H1 (cell line): ENCODE results near the gene ZAP70. TPM values are rescaled to one million over a fixed set of nuclear protein-coding genes. Genes with fewer than 3 reads are reported as not detected.

Experiments used
- CTCF ChIA-PET: fragments of 300-600 bp; sonication (Branson Sonifier 250); formaldehyde crosslinking; loops from one replicate; lab custom pipeline; 2021; ENCODE audit not compliant: partially characterized antibody; lab: Charles Lee
- POLR2A ChIA-PET: fragments of 300-600 bp; sonication (Branson Sonifier 250); formaldehyde crosslinking; loops from one replicate; lab custom pipeline; 2021; ENCODE audit warnings: inconsistent platforms; ENCODE audit not compliant: partially characterized antibody; lab: Charles Lee
- DNase-seq, 2 experiments: peaks; one replicate each; pipeline versions ENCODE4 v3.0.0 to v3.0.0-alpha.2; 2010 to 2022; ENCODE audit warnings: low spot score in 2 of 2, low read depth in 1 of 2, mixed read lengths in 1 of 2
- FAIRE-seq: peaks from 2 replicates; lab custom pipeline; 2011; peaks lifted over from hg19 to GRCh38; lab: Jason Lieb, UNC
- H2AFZ ChIP-seq: 2 replicates; pipeline ENCODE4 v1.8.1; 2012; ENCODE audit warnings: low read length, inconsistent platforms
- H2AK5ac ChIP-seq: 2 replicates; pipeline ENCODE4 v1.6.1; 2013; ENCODE audit warnings: low read depth, low read length
- H2BK120ac ChIP-seq: replicated peaks from 2 replicates; pipeline ENCODE3; 2013; ENCODE audit warnings: low read depth, low read length, inconsistent platforms
- H2BK12ac ChIP-seq: 2 replicates; pipeline ENCODE4 v1.6.1; 2013; ENCODE audit warnings: low read depth, low read length
- H2BK15ac ChIP-seq: 2 replicates; pipeline ENCODE4 v1.6.1; 2013; ENCODE audit warnings: low read length
- H2BK20ac ChIP-seq: 2 replicates; pipeline ENCODE4 v1.6.1; 2013; ENCODE audit warnings: low read length
- H2BK5ac ChIP-seq: 2 replicates; pipeline ENCODE4 v1.6.1; 2013; ENCODE audit warnings: low read depth, low read length
- H3K14ac ChIP-seq: 2 replicates; pipeline ENCODE4 v1.6.1; 2013; ENCODE audit warnings: inconsistent platforms; ENCODE audit not compliant: insufficient read length
- H3K18ac ChIP-seq: 2 replicates; pipeline ENCODE4 v1.6.1; 2013; ENCODE audit warnings: low read length; ENCODE audit errors: extremely low read depth
- H3K23ac ChIP-seq: 2 replicates; pipeline ENCODE4 v1.6.1; 2013; ENCODE audit warnings: inconsistent platforms; ENCODE audit not compliant: insufficient read length
- H3K23me2 ChIP-seq: 2 replicates; pipeline ENCODE4 v1.6.1; 2013; ENCODE audit warnings: low read depth, low read length
- H3K27ac ChIP-seq: 2 replicates; pipeline ENCODE4 v1.6.1; 2011; ENCODE audit warnings: low read depth, low read length, inconsistent platforms
- H3K27me3 ChIP-seq, 4 experiments: replicated peaks in 1 of 4; 1 replicate in 1 of 4; 2 replicates in 3 of 4; pipeline versions ENCODE4 v1.6.1 to v1.8.1; 2011 to 2013; ENCODE audit warnings: low read length in 3 of 4, mild to moderate bottlenecking in 3 of 4, inconsistent platforms in 2 of 4, mixed read lengths in 2 of 4, moderate library complexity in 1 of 4; ENCODE audit not compliant: control insufficient read depth in 3 of 4, insufficient read depth in 3 of 4; ENCODE audit errors: extremely low read depth in 1 of 4
- H3K36me3 ChIP-seq, 4 experiments: 2 replicates each; pipeline versions ENCODE4 v1.6.1 to v1.8.1; 2011 to 2013; ENCODE audit warnings: mild to moderate bottlenecking in 4 of 4, low read length in 3 of 4, moderate library complexity in 2 of 4, control low read depth in 1 of 4, inconsistent platforms in 1 of 4; ENCODE audit not compliant: insufficient read depth in 4 of 4, control insufficient read depth in 2 of 4
- H3K4ac ChIP-seq: replicated peaks from 2 replicates; pipeline ENCODE3; 2013; ENCODE audit warnings: low read length, low read depth, mixed read lengths, inconsistent platforms; ENCODE audit not compliant: insufficient read length
- H3K4me1 ChIP-seq, 4 experiments: replicated peaks in 1 of 4; 1 replicate in 1 of 4; 2 replicates in 3 of 4; pipeline versions ENCODE4 v1.6.1 to v1.8.1; 2011 to 2013; ENCODE audit warnings: low read length in 3 of 4, inconsistent platforms in 2 of 4, mixed read lengths in 1 of 4; ENCODE audit not compliant: insufficient read depth in 4 of 4, control insufficient read depth in 3 of 4
- H3K4me2 ChIP-seq, 2 experiments: 2 replicates each; pipeline versions ENCODE4 v1.6.1 to v1.8.1; 2011 to 2013; ENCODE audit warnings: low read depth in 2 of 2, low read length in 2 of 2, control low read depth in 1 of 2, inconsistent platforms in 1 of 2, mild to moderate bottlenecking in 1 of 2; ENCODE audit not compliant: insufficient read depth in 1 of 2
- H3K4me3 ChIP-seq, 4 experiments: fragments of 200-600, 300-600 bp in 1 of 4; sonication (generic), shearing (Covaris generic), sonication (Bioruptor Twin) in 1 of 4; 2 replicates each; pipeline versions ENCODE4 v1.5.1 to v1.8.1; 2011 to 2016; ENCODE audit warnings: low read length in 4 of 4, low read depth in 3 of 4, control low read depth in 2 of 4, inconsistent platforms in 2 of 4, mild to moderate bottlenecking in 2 of 4, mixed read lengths in 1 of 4, moderate library complexity in 1 of 4; ENCODE audit not compliant: insufficient read depth in 2 of 4; ENCODE audit errors: extremely low read depth in 1 of 4
- H3K56ac ChIP-seq: replicated peaks from 2 replicates; pipeline ENCODE3; 2013; ENCODE audit warnings: low read depth, mild to moderate bottlenecking, mixed read lengths, low read length, inconsistent platforms; ENCODE audit not compliant: insufficient read length
- H3K79me1 ChIP-seq: 2 replicates; pipeline ENCODE4 v1.6.1; 2013; ENCODE audit warnings: low read depth, low read length, control low read depth
- H3K79me2 ChIP-seq, 2 experiments: 2 replicates each; pipeline versions ENCODE4 v1.6.1 to v1.8.1; 2012 to 2013; ENCODE audit warnings: low read length in 2 of 2, mild to moderate bottlenecking in 2 of 2, inconsistent platforms in 1 of 2; ENCODE audit not compliant: insufficient read depth in 2 of 2, control insufficient read depth in 1 of 2
- H3K9ac ChIP-seq, 4 experiments: replicated peaks in 1 of 4; 1 replicate in 1 of 4; 2 replicates in 3 of 4; pipeline versions ENCODE4 v1.6.1 to v1.8.1; 2011 to 2013; ENCODE audit warnings: low read depth in 3 of 4, low read length in 3 of 4, control low read depth in 2 of 4, mild to moderate bottlenecking in 2 of 4, moderate library complexity in 2 of 4, inconsistent platforms in 1 of 4; ENCODE audit errors: extremely low read depth in 1 of 4
- H3K9me3 ChIP-seq, 2 experiments: 2 replicates each; pipeline versions ENCODE4 v1.6.1 to v1.8.1; 2012 to 2013; ENCODE audit warnings: mild to moderate bottlenecking in 2 of 2, moderate library complexity in 2 of 2, control low read depth in 1 of 2, inconsistent platforms in 1 of 2, low read depth in 1 of 2, low read length in 1 of 2, mixed read lengths in 1 of 2; ENCODE audit not compliant: insufficient read depth in 2 of 2
- H4K20me1 ChIP-seq, 2 experiments: replicated peaks in 1 of 2; 2 replicates each; pipeline versions ENCODE3 to v1.8.1; 2011 to 2013; ENCODE audit warnings: inconsistent platforms in 2 of 2, low read length in 2 of 2, mild to moderate bottlenecking in 1 of 2; ENCODE audit not compliant: insufficient read depth in 2 of 2, control insufficient read depth in 1 of 2
- H4K5ac ChIP-seq: 2 replicates; pipeline ENCODE4 v1.6.1; 2013; ENCODE audit warnings: low read length, low read depth, mixed read lengths, inconsistent platforms; ENCODE audit not compliant: insufficient read length
- H4K8ac ChIP-seq: 2 replicates; pipeline ENCODE4 v1.8.0; 2013; ENCODE audit warnings: mild to moderate bottlenecking, moderate library complexity, low read length, inconsistent platforms; ENCODE audit not compliant: insufficient read depth; ENCODE audit errors: extremely low read depth
- H4K91ac ChIP-seq: replicated peaks from 2 replicates; pipeline ENCODE3; 2013; ENCODE audit warnings: low read length, mixed read lengths, inconsistent platforms; ENCODE audit not compliant: insufficient read length
- JUN ChIP-seq: IDR thresholded peaks from 2 replicates; pipeline ENCODE4 v1.6.1; 2011; ENCODE audit warnings: low read depth, mild to moderate bottlenecking, improper control_type of control experiment, low read length
- NANOG ChIP-seq: IDR thresholded peaks from 2 replicates; pipeline ENCODE4 v1.6.1; 2011; ENCODE audit warnings: low read length, low read depth, mild to moderate bottlenecking, inconsistent platforms; ENCODE audit not compliant: insufficient read depth, poor library complexity, severe bottlenecking
- POLR2AphosphoS5 ChIP-seq: IDR thresholded peaks from 2 replicates; pipeline ENCODE4 v1.6.1; 2011; ENCODE audit warnings: low read depth, low read length
- POU5F1 ChIP-seq: IDR thresholded peaks from 2 replicates; pipeline ENCODE4 v1.6.1; 2011; ENCODE audit warnings: low read depth, mild to moderate bottlenecking, low read length, moderate library complexity
- RBBP5 ChIP-seq: IDR thresholded peaks from 2 replicates; pipeline ENCODE4 v1.7.1; 2012; ENCODE audit warnings: low read depth, mild to moderate bottlenecking, inconsistent platforms, low read length, moderate library complexity, borderline replicate concordance
- SP1 ChIP-seq: IDR thresholded peaks from 2 replicates; pipeline ENCODE4 v1.6.1; 2011; ENCODE audit warnings: low read depth, low read length
- USF2 ChIP-seq: IDR thresholded peaks from 2 replicates; pipeline ENCODE4 v1.6.1; 2011; ENCODE audit warnings: low read length, improper control_type of control experiment
- WGBS, 2 experiments: shearing (Covaris generic) in 1 of 2; methylation state at CpG; one replicate each; pipeline versions ENCODE4 v1.1.6 to v1.1.7; 2013 to 2015; ENCODE audit warnings: low lambda C conversion rate in 2 of 2, mixed read lengths in 2 of 2, inconsistent platforms in 1 of 2, low coverage in 1 of 2, missing lambda C conversion rate in 1 of 2; ENCODE audit not compliant: insufficient replicate concordance in 2 of 2, insufficient coverage in 1 of 2, insufficient read length in 1 of 2; ENCODE audit errors: extremely low coverage in 1 of 2, missing lambda C conversion rate in 1 of 2; 5-methylcytosine and 5-hydroxymethylcytosine counted together
- polyA plus RNA-seq, 7 experiments: library from polyadenylated mRNA; depleted of rRNA in 3 of 7; stranded (reverse) in 5 of 7; unstranded in 2 of 7; fragments of >200 nt in 5 of 7; fragments of 200-250 nt in 2 of 7; gene quantifications; 1 replicate in 5 of 7; 2 replicates in 1 of 7; 4 replicates in 1 of 7; pipeline versions ENCODE4 v1.2.1 to v1.2.3, GENCODE V29; 2011 to 2013; ENCODE audit warnings: missing spikeins in 2 of 7, mixed read lengths in 2 of 7
- total RNA-seq: library from RNA; stranded (reverse); fragmentation: NEBNext Ultra II Directional; extraction: Animal tissue kit (Norgen Biotek cat#: 25700); gene quantifications from 2 replicates; pipeline ENCODE4 v1.2.1, GENCODE V29; 2021

ZAP70 gene
- total and polyA plus RNA-seq, 2 of the 8 experiments (the other 6 are each of a cell fraction or from before 2014, with no cell fraction given) = 0.15 TPM; not detected in 1

- no peak overlapping the region for H2BK5ac ChIP-seq
- no peak overlapping the region for H2BK15ac ChIP-seq
- H2AFZ ChIP-seq = no peak overlapping the region
- H3K4me2 ChIP-seq = peak overlapping the region; percentile 21 to 34; a peak in 1 of 4 replicates
- H3K18ac ChIP-seq = no peak overlapping the region
- peaks cover 0 to 13% (median 0%) of the 10 kb centered on the region in 4 experiments; a peak in 2 of 7 replicates for H3K4me1 ChIP-seq
- ChIA-PET POLR2A (no interaction called here), CTCF (interaction anchor here (0.7 to 1.1 kb wide), 3 partner anchors 31 to 484 kb away, joined by 3 read pairs; no protein-coding TSS in a partner anchor)
- no peak overlapping the region for H4K5ac ChIP-seq
- no peaks in the 10 kb centered on the region for H3K79me2 ChIP-seq
- no peaks in the 10 kb centered on the region for H3K9me3 ChIP-seq
- H2AK5ac ChIP-seq = no peak overlapping the region
- no peak overlapping the region for H3K4ac ChIP-seq
- H3K23me2 ChIP-seq = no peaks in the 10 kb centered on the region
- TF ChIP-seq SP1 = 0 out of 2 replicates have a peak, but pooled peaks have one; percentile 5
- no peak for TF ChIP-seq USF2
- TF ChIP-seq POLR2AphosphoS5 = no peak
- no peak for TF ChIP-seq RBBP5
- no peak for TF ChIP-seq JUN
- peak; percentile 82 for TF ChIP-seq NANOG
- TF ChIP-seq POU5F1 = peak; percentile 57; the same call in 1 of the 2 replicates
- no peak overlapping the region for H4K91ac ChIP-seq
- H3K27me3 ChIP-seq = no peaks in the 10 kb centered on the region
- DNase-seq = peak in 1 of 2 experiments; percentile 31
- no peaks in the 10 kb centered on the region for H3K79me1 ChIP-seq
- H4K20me1 ChIP-seq = no peaks in the 10 kb centered on the region
- 25% methylated on average over 4 of the region's 4 CpGs; no CpG with 5 or more reads in 1 of the 2 experiments for WGBS, 2 experiments
- no peak overlapping the region for H3K27ac ChIP-seq
- no peak overlapping the region for H3K4me3 ChIP-seq
- H2BK12ac ChIP-seq = no peak overlapping the region
- H4K8ac ChIP-seq = no peak overlapping the region
- no peak overlapping the region for H2BK120ac ChIP-seq
- no peak overlapping the region for H3K23ac ChIP-seq
- no peak overlapping the region for H2BK20ac ChIP-seq
- peaks cover 0 to 3% (median 0%) of the 10 kb centered on the region in 4 experiments; a peak in 5 of 8 replicates for H3K36me3 ChIP-seq
- no peak overlapping the region for H3K9ac ChIP-seq
- no peak for FAIRE-seq
- H3K14ac ChIP-seq = no peak overlapping the region
- no peak overlapping the region for H3K56ac ChIP-seq
Measured at GRCh38 chr2:97770445-97770844, 57.1 kb downstream of the ZAP70 start.
